Body of pancreas (tissue), 4 donors: Measurements from ENCODE around the gene COMMD9. TPM values are rescaled to one million over a fixed set of nuclear protein-coding genes. Genes with fewer than 3 reads are reported as not detected.

Experiments
- ATAC-seq: fragments of 150-250 bp; one replicate; pipeline ENCODE4 v1.9.1; 2016
- DNase-seq, 4 donors: peaks; one replicate each; pipeline ENCODE4 v3.0.0-alpha.2; 2019
- H3K27ac ChIP-seq, 4 donors: fragments of 200-600 bp; sonication (generic); 1 replicate in 3 of 4; 2 replicates in 1 of 4; pipeline versions ENCODE4 v1.5.1 to v1.6.1; 2016 to 2019; ENCODE audit warnings: mild to moderate bottlenecking in 1 of 4, mixed read lengths in 1 of 4, moderate library complexity in 1 of 4
- H3K27me3 ChIP-seq, 2 donors: fragments of 200-600 bp; sonication (generic); one replicate each; pipeline ENCODE4 v1.6.0; 2016; ENCODE audit warnings: mild to moderate bottlenecking in 1 of 2
- H3K36me3 ChIP-seq, 2 donors: fragments of 200-600 bp; sonication (generic); replicated peaks in 1 of 2; 2 replicates each; pipeline ENCODE4 v1.5.1; 2016; ENCODE audit warnings: low read depth in 2 of 2; ENCODE audit not compliant: insufficient read depth in 1 of 2
- H3K4me1 ChIP-seq: fragments of 200-600 bp; sonication (generic); one replicate; pipeline ENCODE4 v1.6.0; 2016
- H3K4me3 ChIP-seq, 2 donors: fragments of 200-600 bp; sonication (generic); 1 replicate in 1 of 2; 2 replicates in 1 of 2; pipeline ENCODE4 v1.5.1; 2016 to 2019
- H3K9me3 ChIP-seq, 3 donors: fragments of 200-600 bp; sonication (generic); 1 replicate in 2 of 3; 2 replicates in 1 of 3; pipeline ENCODE4 v1.5.1; 2016
- CTCF ChIP-seq, 7 experiments: fragments of 450-650 bp in 4 of 7; fragments of 200-600 bp in 3 of 7; sonication (generic) in 3 of 7; IDR thresholded peaks; one replicate each; pipeline ENCODE4 v1.5.1; 2016 to 2019; ENCODE audit warnings: antibody characterized with exemption in 7 of 7
- POLR2A ChIP-seq, 3 donors: fragments of 450-650 bp; IDR thresholded peaks; one replicate each; pipeline ENCODE4 v1.6.1; 2016; ENCODE audit warnings: antibody characterized with exemption in 3 of 3, mild to moderate bottlenecking in 2 of 3
- WGBS, 2 donors: methylation state at CpG; one replicate each; pipeline ENCODE4 v1.1.5; 2017; 5-methylcytosine and 5-hydroxymethylcytosine counted together
- intact Hi-C: fragments of 100-400 bp; cut with DNase I; formaldehyde crosslinking; loops from one replicate; pipeline ENCODE4 v1.15.1; 2023
- total RNA-seq, 2 donors: library from RNA; depleted of rRNA; stranded (reverse); fragments of >200 nt; gene quantifications; one replicate each; pipeline ENCODE4 v1.1.0, GENCODE V29; 2016

COMMD9 gene
- total RNA-seq, 2 donors from 2014 or later, result 26.4 to 28.5 TPM

- TF ChIP-seq CTCF (IDR thresholded peaks at IDR 0.05) (no peak), POLR2A (IDR thresholded peaks at IDR 0.05) (no peak)
- intact Hi-C loops, result no loop called here
- H3K27me3 ChIP-seq, result no peaks in the 10 kb centered on the region
- DNase-seq (no peak), ATAC-seq (no peak)
- WGBS, 2 donors, result 48 to 61% methylated on average over 3 of the region's 3 CpGs
- no peaks in the 10 kb centered on the region for H3K9me3 ChIP-seq
- H3K4me3 ChIP-seq, result no peak overlapping the region
- H3K4me1 ChIP-seq, result no peaks in the 10 kb centered on the region
- H3K36me3 ChIP-seq, result no peaks in the 10 kb centered on the region
- no peak overlapping the region for H3K27ac ChIP-seq
Observed at GRCh38 chr11:36316049-36316448, 26.8 kb upstream of the COMMD9 start.

- no peaks in the 10 kb centered on the region for H3K27me3 ChIP-seq
- no peaks in the 10 kb centered on the region for H3K36me3 ChIP-seq
- ATAC-seq (no peak), DNase-seq (no peak)
- H3K27ac ChIP-seq, result no peak overlapping the region
- no peak for TF ChIP-seq CTCF (IDR thresholded peaks at IDR 0.05)
- no peak for TF ChIP-seq POLR2A (IDR thresholded peaks at IDR 0.05)
- no peaks in the 10 kb centered on the region for H3K9me3 ChIP-seq
- intact Hi-C loops, result no loop called here
- H3K4me3 ChIP-seq, result no peak overlapping the region
- 53 to 60% methylated on average over 6 of the region's 6 CpGs for WGBS, 2 donors
- H3K4me1 ChIP-seq, result no peaks in the 10 kb centered on the region
Observed at GRCh38 chr11:36314434-36314767, 25.2 kb upstream of the COMMD9 start.

- no peak for DNase-seq
- TF ChIP-seq POLR2A (IDR thresholded peaks at IDR 0.05) (no peak), CTCF (IDR thresholded peaks at IDR 0.05) (no peak)
- Histone ChIP-seq H3K4me3 (no peak overlapping the region), H3K27ac (no peak overlapping the region), H3K36me3 (no peaks in the 10 kb centered on the region), H3K27me3 (no peaks in the 10 kb centered on the region), H3K9me3 (no peaks in the 10 kb centered on the region), H3K4me1 (no peaks in the 10 kb centered on the region)
- ATAC-seq, result peak; percentile 15
- WGBS, 2 donors, result 16 to 19% methylated on average over 3 of the region's 3 CpGs
- intact Hi-C loops, result no loop called here
Observed at GRCh38 chr11:36313750-36314433, 24.7 kb upstream of the COMMD9 start.

GRCh38 chr11:36312611-36313472 lies 23.6 kb upstream of the COMMD9 start:
- H3K4me3 ChIP-seq, result no peak overlapping the region
- ATAC-seq (no peak), DNase-seq (no peak)
- 42 to 53% methylated on average over 6 of the region's 6 CpGs for WGBS, 2 donors
- TF ChIP-seq POLR2A (IDR thresholded peaks at IDR 0.05) (no peak), CTCF (IDR thresholded peaks at IDR 0.05) (no peak)
- no peaks in the 10 kb centered on the region for H3K27me3 ChIP-seq
- H3K27ac ChIP-seq, result no peak overlapping the region
- intact Hi-C loops, result no loop called here
- H3K9me3 ChIP-seq, result no peaks in the 10 kb centered on the region
- no peaks in the 10 kb centered on the region for H3K4me1 ChIP-seq
- no peaks in the 10 kb centered on the region for H3K36me3 ChIP-seq
